ENCODE data around the gene C18orf63. TPM values are rescaled to one million over a fixed set of nuclear protein-coding genes. Genes with fewer than 3 reads are reported as not detected.
A peak's percentile ranks its signal among the peaks of the same experiment; 100 is the strongest.

The C18orf63 gene
- total RNA-seq, 1 donor from 2014 or later = not detected

GRCh38 chr18:74303306-74303705 is 12.3 kb upstream of the C18orf63 start:
- peaks cover 4% of the 10 kb centered on the region for H3K9me3 Mint-ChIP-seq
- H3K27me3 Mint-ChIP-seq (ENCODE audit: low read depth) = peaks cover 5% of the 10 kb centered on the region
- no peaks in the 10 kb centered on the region for H3K4me1 Mint-ChIP-seq
- TF ChIP-seq CTCF (conservative IDR thresholded peaks at IDR 0.05) = no peak
- H3K27ac Mint-ChIP-seq (ENCODE audit: unreplicated experiment) = no peak overlapping the region
- no peak overlapping the region for H3K4me3 Mint-ChIP-seq
- no peak for DNase-seq (ENCODE audit: low read depth, low spot score)
- peaks cover under 1% of the 10 kb centered on the region for H3K36me3 Mint-ChIP-seq (ENCODE audit: low read depth)

GRCh38 chr18:74303936-74304335 is 11.7 kb upstream of the C18orf63 start:
- no peak overlapping the region for H3K27ac Mint-ChIP-seq (ENCODE audit: unreplicated experiment)
- H3K4me3 Mint-ChIP-seq = no peak overlapping the region
- no peaks in the 10 kb centered on the region for H3K4me1 Mint-ChIP-seq
- no peak for TF ChIP-seq CTCF (conservative IDR thresholded peaks at IDR 0.05)
- peaks cover 3% of the 10 kb centered on the region for H3K9me3 Mint-ChIP-seq
- H3K36me3 Mint-ChIP-seq (ENCODE audit: low read depth) = no peaks in the 10 kb centered on the region
- peaks cover 5% of the 10 kb centered on the region for H3K27me3 Mint-ChIP-seq (ENCODE audit: low read depth)
- DNase-seq (ENCODE audit: low read depth, low spot score) = no peak

- Mint-ChIP-seq H3K27me3 (ENCODE audit: low read depth) (peaks cover 7% of the 10 kb centered on the region), H3K4me3 (no peak overlapping the region), H3K9me3 (peaks cover 6% of the 10 kb centered on the region), H3K4me1 (no peaks in the 10 kb centered on the region), H3K27ac (ENCODE audit: unreplicated experiment) (no peak overlapping the region), H3K36me3 (ENCODE audit: low read depth) (no peaks in the 10 kb centered on the region)
- TF ChIP-seq CTCF (conservative IDR thresholded peaks at IDR 0.05) = peak; percentile 26
- no peak for DNase-seq (ENCODE audit: low read depth, low spot score)
These were observed 5.2 kb upstream of the C18orf63 start for GRCh38 chr18:74310411-74310810.

- H3K4me1 Mint-ChIP-seq = no peaks in the 10 kb centered on the region
- TF ChIP-seq CTCF (conservative IDR thresholded peaks at IDR 0.05) = no peak
- H3K27me3 Mint-ChIP-seq (ENCODE audit: low read depth) = peaks cover 6% of the 10 kb centered on the region
- DNase-seq (ENCODE audit: low read depth, low spot score) = no peak
- no peak overlapping the region for H3K4me3 Mint-ChIP-seq
- no peak overlapping the region for H3K27ac Mint-ChIP-seq (ENCODE audit: unreplicated experiment)
- H3K36me3 Mint-ChIP-seq (ENCODE audit: low read depth) = no peaks in the 10 kb centered on the region
- peaks cover 6% of the 10 kb centered on the region for H3K9me3 Mint-ChIP-seq
These were observed 4.6 kb upstream of the C18orf63 start for GRCh38 chr18:74311000-74311399.

GRCh38 chr18:74314759-74315463 is 728 bp upstream of the C18orf63 start:
- no peaks in the 10 kb centered on the region for H3K36me3 Mint-ChIP-seq (ENCODE audit: low read depth)
- peaks cover 3% of the 10 kb centered on the region for H3K9me3 Mint-ChIP-seq
- TF ChIP-seq CTCF (conservative IDR thresholded peaks at IDR 0.05) = no peak
- H3K27ac Mint-ChIP-seq (ENCODE audit: unreplicated experiment) = no peak overlapping the region
- H3K4me1 Mint-ChIP-seq = no peaks in the 10 kb centered on the region
- H3K4me3 Mint-ChIP-seq = no peak overlapping the region
- DNase-seq (ENCODE audit: low read depth, low spot score) = no peak
- peaks cover 4% of the 10 kb centered on the region for H3K27me3 Mint-ChIP-seq (ENCODE audit: low read depth)

All from neural crest cell (in vitro differentiated cells).